ENCODE data around the gene GSS. TPM values are rescaled to one million over a fixed set of nuclear protein-coding genes. Genes with fewer than 3 reads are reported as not detected.

Gene GSS
- total RNA-seq, 4 donors from 2014 or later, result 125 to 364 (median 129) TPM

DNA sequence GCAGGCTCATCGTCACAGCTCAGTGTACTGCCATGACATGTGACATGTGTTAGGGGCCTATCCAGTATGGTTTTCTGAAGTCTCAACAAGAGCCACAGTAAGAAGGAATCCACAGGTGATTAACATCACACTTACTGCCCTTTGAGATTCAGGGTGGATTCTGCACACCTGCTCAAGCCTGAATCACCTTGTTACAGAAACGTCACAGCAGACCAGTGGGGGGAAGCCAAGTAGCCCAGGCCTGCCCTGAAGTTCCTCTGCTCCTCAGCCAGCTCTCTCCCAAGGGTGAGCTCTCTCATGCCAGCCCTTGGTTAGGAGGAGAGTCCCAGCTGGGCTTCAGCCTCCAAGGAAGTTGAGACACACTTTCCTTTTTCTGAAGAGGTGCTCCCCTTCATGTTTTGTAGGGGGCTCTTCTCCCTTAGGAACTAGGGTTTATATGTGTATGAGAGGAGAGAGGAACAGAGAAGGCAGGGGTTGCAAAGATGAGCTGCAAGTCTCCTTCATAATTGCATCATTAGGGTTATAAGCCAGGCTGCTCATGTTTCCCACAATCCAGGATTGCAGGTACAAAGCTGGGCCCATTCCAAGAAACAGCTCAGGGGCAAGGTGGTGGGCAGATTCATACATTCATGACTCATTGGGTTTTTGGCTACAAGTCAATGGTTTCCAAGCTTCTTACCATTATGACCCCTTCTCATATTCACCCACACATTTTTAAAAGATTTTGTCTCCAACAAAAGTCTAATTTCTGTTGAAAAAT, 11.6 kb downstream of the GSS start:
- H3K36me3 ChIP-seq, result peaks cover 0 to 19% (median 4%) of the 10 kb centered on the region in 4 donors
- intact Hi-C loops (cut with DNase I; ENCODE audit: low total_unique reads), result no loop called here
- no peak for DNase-seq
- 67% methylated on average over 2 of the region's 2 CpGs; no CpG with 5 or more reads in 1 of the 2 donors for WGBS, 2 donors (ENCODE audit: low coverage in 1 of 2)
- no peaks in the 10 kb centered on the region for H3K9me3 ChIP-seq
- no peak for TF ChIP-seq EP300 (IDR thresholded peaks at IDR 0.05; ENCODE audit: low read depth)
- no peak for TF ChIP-seq POLR2A (IDR thresholded peaks at IDR 0.05)
- peaks cover 0 to 48% (median 23%) of the 10 kb centered on the region in 4 donors for H3K4me1 ChIP-seq
- no peak overlapping the region for H3K4me3 ChIP-seq
- no peak overlapping the region for H3K27ac ChIP-seq
- in situ Hi-C loops (cut with MboI; ENCODE audit: low pct_ligation_motif_present in 1 of 4, low pct_unique_long_range_greater_than_20kb in 1 of 4, low sequenced_read_pairs in 3 of 4), result no loop called here
- no peaks in the 10 kb centered on the region for H3K27me3 ChIP-seq

GRCh38 chr20:34942301-34942700, 13.3 kb downstream of the GSS start:
- DNase-seq, result no peak
- TF ChIP-seq, protein P1, sequence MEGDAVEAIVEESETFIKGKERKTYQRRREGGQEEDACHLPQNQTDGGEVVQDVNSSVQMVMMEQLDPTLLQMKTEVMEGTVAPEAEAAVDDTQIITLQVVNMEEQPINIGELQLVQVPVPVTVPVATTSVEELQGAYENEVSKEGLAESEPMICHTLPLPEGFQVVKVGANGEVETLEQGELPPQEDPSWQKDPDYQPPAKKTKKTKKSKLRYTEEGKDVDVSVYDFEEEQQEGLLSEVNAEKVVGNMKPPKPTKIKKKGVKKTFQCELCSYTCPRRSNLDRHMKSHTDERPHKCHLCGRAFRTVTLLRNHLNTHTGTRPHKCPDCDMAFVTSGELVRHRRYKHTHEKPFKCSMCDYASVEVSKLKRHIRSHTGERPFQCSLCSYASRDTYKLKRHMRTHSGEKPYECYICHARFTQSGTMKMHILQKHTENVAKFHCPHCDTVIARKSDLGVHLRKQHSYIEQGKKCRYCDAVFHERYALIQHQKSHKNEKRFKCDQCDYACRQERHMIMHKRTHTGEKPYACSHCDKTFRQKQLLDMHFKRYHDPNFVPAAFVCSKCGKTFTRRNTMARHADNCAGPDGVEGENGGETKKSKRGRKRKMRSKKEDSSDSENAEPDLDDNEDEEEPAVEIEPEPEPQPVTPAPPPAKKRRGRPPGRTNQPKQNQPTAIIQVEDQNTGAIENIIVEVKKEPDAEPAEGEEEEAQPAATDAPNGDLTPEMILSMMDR (IDR thresholded peaks at IDR 0.05), result no peak
- TF ChIP-seq POLR2A (IDR thresholded peaks at IDR 0.05), result no peak
- TF ChIP-seq EP300 (IDR thresholded peaks at IDR 0.05; ENCODE audit: low read depth), result no peak
- H3K27me3 ChIP-seq, result no peaks in the 10 kb centered on the region
- in situ Hi-C loops (cut with MboI; ENCODE audit: low pct_ligation_motif_present in 1 of 4, low pct_unique_long_range_greater_than_20kb in 1 of 4, low sequenced_read_pairs in 3 of 4), result no loop called here
- no peaks in the 10 kb centered on the region for H3K9me3 ChIP-seq
- peaks cover 0 to 19% (median 4%) of the 10 kb centered on the region in 4 donors for H3K36me3 ChIP-seq
- no peak overlapping the region for H3K4me3 ChIP-seq
- intact Hi-C loops (cut with DNase I; ENCODE audit: low total_unique reads), result no loop called here
- WGBS, 2 donors (ENCODE audit: low coverage in 1 of 2), result 94% methylated on average over 9 of the region's 9 CpGs; no CpG with 5 or more reads in 1 of the 2 donors
- H3K27ac ChIP-seq, result no peak overlapping the region
- H3K4me1 ChIP-seq, result peaks cover 0 to 52% (median 26%) of the 10 kb centered on the region in 4 donors

GRCh38 chr20:34941226-34941625, 14.4 kb downstream of the GSS start:
- peaks cover 0 to 46% (median 20%) of the 10 kb centered on the region in 4 donors for H3K4me1 ChIP-seq
- H3K4me3 ChIP-seq, result no peak overlapping the region
- peaks cover 0 to 19% (median 4%) of the 10 kb centered on the region in 4 donors for H3K36me3 ChIP-seq
- H3K27me3 ChIP-seq, result no peaks in the 10 kb centered on the region
- in situ Hi-C loops (cut with MboI; ENCODE audit: low pct_ligation_motif_present in 1 of 4, low pct_unique_long_range_greater_than_20kb in 1 of 4, low sequenced_read_pairs in 3 of 4), result no loop called here
- WGBS, 2 donors (ENCODE audit: low coverage in 1 of 2), result 91 to 95% methylated on average over 3 to 4 of the region's 4 CpGs
- no peak overlapping the region for H3K27ac ChIP-seq
- no peak for TF ChIP-seq POLR2A (IDR thresholded peaks at IDR 0.05)
- no peak for TF ChIP-seq POLR2AphosphoS5 (IDR thresholded peaks at IDR 0.05)
- TF ChIP-seq EP300 (IDR thresholded peaks at IDR 0.05; ENCODE audit: low read depth), result no peak
- TF ChIP-seq, protein P1 (IDR thresholded peaks at IDR 0.05), result no peak
- DNase-seq, result no peak
- intact Hi-C loops (cut with DNase I; ENCODE audit: low total_unique reads), result no loop called here
- no peaks in the 10 kb centered on the region for H3K9me3 ChIP-seq

- DNase-seq, result no peak
- intact Hi-C loops (cut with DNase I; ENCODE audit: low total_unique reads), result no loop called here
- Histone ChIP-seq H3K4me3 (no peak overlapping the region), H3K27me3 (no peaks in the 10 kb centered on the region), H3K9me3 (no peaks in the 10 kb centered on the region), H3K27ac (peak overlapping the region; percentile 77 to 86 (median 80)), H3K36me3 (peaks cover 0 to 19% (median 4%) of the 10 kb centered on the region in 4 donors), H3K4me1 (peaks cover 0 to 35% (median 15%) of the 10 kb centered on the region in 4 donors)
- 83 to 100% methylated on average over 1 of the region's 1 CpG for WGBS, 2 donors (ENCODE audit: low coverage in 1 of 2)
- in situ Hi-C loops (cut with MboI; ENCODE audit: low pct_ligation_motif_present in 1 of 4, low pct_unique_long_range_greater_than_20kb in 1 of 4, low sequenced_read_pairs in 3 of 4), result no loop called here
- TF ChIP-seq POLR2AphosphoS5 (IDR thresholded peaks at IDR 0.05) (no peak), POLR2A (IDR thresholded peaks at IDR 0.05) (no peak), EP300 (IDR thresholded peaks at IDR 0.05; ENCODE audit: low read depth) (no peak)
- TF ChIP-seq, protein P1 (IDR thresholded peaks at IDR 0.05), result no peak
Observed at GRCh38 chr20:34940081-34940481, 15.5 kb downstream of the GSS start.

Measured in transverse colon (tissue), 4 donors.